Mesendoderm (in vitro differentiated cells): ENCODE data around the gene CEP162.
"Not testable (repeated sequence)": the region's sequence is repeated elsewhere in the genome, so short reads cannot be mapped to it uniquely, and the experiment has no call there.

Experiments
- DNase-seq: peaks from one replicate; pipeline ENCODE4 v3.0.0; 2013
- H2AK5ac ChIP-seq: 2 replicates; pipeline ENCODE4 v1.6.1; 2013; ENCODE audit warnings: low read length, inconsistent platforms
- H2BK120ac ChIP-seq: 2 replicates; pipeline ENCODE4 v1.6.1; 2013; ENCODE audit warnings: low read depth, mild to moderate bottlenecking, low read length, moderate library complexity, mixed read lengths
- H2BK15ac ChIP-seq: replicated peaks from 2 replicates; pipeline ENCODE4 v1.6.1; 2013; ENCODE audit warnings: low read depth, mild to moderate bottlenecking, moderate library complexity
- H2BK5ac ChIP-seq: 2 replicates; pipeline ENCODE4 v1.6.1; 2013; ENCODE audit warnings: low read length, inconsistent platforms
- H3K18ac ChIP-seq: 2 replicates; pipeline ENCODE4 v1.6.1; 2013; ENCODE audit warnings: mild to moderate bottlenecking, low read length, mixed read lengths
- H3K23ac ChIP-seq: one replicate; pipeline ENCODE4 v1.6.1; 2013; ENCODE audit warnings: low read length
- H3K27ac ChIP-seq: 2 replicates; pipeline ENCODE4 v1.5.1; 2013; ENCODE audit warnings: low read depth, mild to moderate bottlenecking, inconsistent platforms, low read length, moderate library complexity
- H3K27me3 ChIP-seq: 2 replicates; pipeline ENCODE4 v1.6.1; 2013; ENCODE audit warnings: low read length, control low read depth, mild to moderate bottlenecking, inconsistent platforms; ENCODE audit not compliant: insufficient read depth, poor library complexity
- H3K36me3 ChIP-seq: 2 replicates; pipeline ENCODE4 v1.6.1; 2013; ENCODE audit warnings: low read length, inconsistent platforms; ENCODE audit not compliant: control insufficient read depth, insufficient read depth
- H3K4ac ChIP-seq: one replicate; pipeline ENCODE4 v1.6.1; 2013; ENCODE audit warnings: low read depth, mild to moderate bottlenecking, low read length, moderate library complexity
- H3K4me1 ChIP-seq: 2 replicates; pipeline ENCODE4 v1.6.1; 2013; ENCODE audit warnings: low read depth, low read length, inconsistent platforms; ENCODE audit not compliant: control insufficient read depth
- H3K4me2 ChIP-seq: 2 replicates; pipeline ENCODE4 v1.6.1; 2013; ENCODE audit warnings: low read length
- H3K4me3 ChIP-seq: 2 replicates; pipeline ENCODE4 v1.5.1; 2013; ENCODE audit warnings: mild to moderate bottlenecking, low read length
- H3K56ac ChIP-seq: one replicate; pipeline ENCODE4 v1.6.1; 2013; ENCODE audit warnings: low read length
- H3K79me1 ChIP-seq: 2 replicates; pipeline ENCODE4 v1.6.1; 2013; ENCODE audit warnings: low read length, inconsistent platforms
- H3K79me2 ChIP-seq: 2 replicates; pipeline ENCODE4 v1.6.1; 2013; ENCODE audit warnings: mild to moderate bottlenecking, low read length; ENCODE audit not compliant: control insufficient read depth, insufficient read depth
- H3K9ac ChIP-seq: 2 replicates; pipeline ENCODE4 v1.6.1; 2013; ENCODE audit warnings: low read length, inconsistent platforms
- H4K5ac ChIP-seq: one replicate; pipeline ENCODE4 v1.6.1; 2013; ENCODE audit warnings: low read length
- H4K8ac ChIP-seq: one replicate; pipeline ENCODE4 v1.6.1; 2013; ENCODE audit warnings: low read depth, mild to moderate bottlenecking, control low read depth, low read length, moderate library complexity
- WGBS: extraction: QIAGEN DNeasy Blood & Tissue Kit; methylation state at CpG from one replicate; pipeline ENCODE4 v1.1.7; 2013; ENCODE audit warnings: low lambda C conversion rate, missing lambda C conversion rate; ENCODE audit not compliant: insufficient coverage; ENCODE audit errors: extremely low coverage; 5-methylcytosine and 5-hydroxymethylcytosine counted together

The CEP162 gene

GRCh38 chr6:84137989-84138575 lies 89.4 kb downstream of the CEP162 start:
- Histone ChIP-seq H3K79me1 (no peaks in the 10 kb centered on the region), H2BK120ac (no peak overlapping the region), H3K4me3 (no peak overlapping the region), H2BK15ac (no peak overlapping the region), H4K8ac (no peak overlapping the region), H3K4ac (no peak overlapping the region), H4K5ac (no peak overlapping the region), H3K56ac (no peak overlapping the region), H3K9ac (no peak overlapping the region), H3K27me3 (no peaks in the 10 kb centered on the region), H3K79me2 (no peaks in the 10 kb centered on the region), H2AK5ac (no peak overlapping the region), H3K27ac (no peak overlapping the region), H3K36me3 (no peaks in the 10 kb centered on the region), H2BK5ac (no peak overlapping the region), H3K18ac (no peak overlapping the region), H3K4me1 (peaks cover 3% of the 10 kb centered on the region), H3K23ac (no peak overlapping the region), H3K4me2 (no peak overlapping the region)
- no peak for DNase-seq
- no CpG with 5 or more reads among the region's 2 CpGs for WGBS

GRCh38 chr6:84137051-84137375 lies 90.4 kb downstream of the CEP162 start:
- Histone ChIP-seq H3K27ac (no peak overlapping the region), H3K79me1 (no peaks in the 10 kb centered on the region), H2BK120ac (peak overlapping the region; percentile 1), H2BK5ac (no peak overlapping the region), H3K9ac (no peak overlapping the region), H3K4me2 (no peak overlapping the region), H3K4me3 (no peak overlapping the region), H3K27me3 (no peaks in the 10 kb centered on the region), H4K5ac (no peak overlapping the region), H3K4ac (no peak overlapping the region), H2AK5ac (no peak overlapping the region), H3K56ac (no peak overlapping the region), H3K18ac (no peak overlapping the region), H3K4me1 (peaks cover 3% of the 10 kb centered on the region), H3K36me3 (no peaks in the 10 kb centered on the region), H3K23ac (no peak overlapping the region), H4K8ac (no peak overlapping the region), H3K79me2 (no peaks in the 10 kb centered on the region), H2BK15ac (no peak overlapping the region)
- DNase-seq = no peak
- WGBS = no CpG with 5 or more reads among the region's 5 CpGs

DNA sequence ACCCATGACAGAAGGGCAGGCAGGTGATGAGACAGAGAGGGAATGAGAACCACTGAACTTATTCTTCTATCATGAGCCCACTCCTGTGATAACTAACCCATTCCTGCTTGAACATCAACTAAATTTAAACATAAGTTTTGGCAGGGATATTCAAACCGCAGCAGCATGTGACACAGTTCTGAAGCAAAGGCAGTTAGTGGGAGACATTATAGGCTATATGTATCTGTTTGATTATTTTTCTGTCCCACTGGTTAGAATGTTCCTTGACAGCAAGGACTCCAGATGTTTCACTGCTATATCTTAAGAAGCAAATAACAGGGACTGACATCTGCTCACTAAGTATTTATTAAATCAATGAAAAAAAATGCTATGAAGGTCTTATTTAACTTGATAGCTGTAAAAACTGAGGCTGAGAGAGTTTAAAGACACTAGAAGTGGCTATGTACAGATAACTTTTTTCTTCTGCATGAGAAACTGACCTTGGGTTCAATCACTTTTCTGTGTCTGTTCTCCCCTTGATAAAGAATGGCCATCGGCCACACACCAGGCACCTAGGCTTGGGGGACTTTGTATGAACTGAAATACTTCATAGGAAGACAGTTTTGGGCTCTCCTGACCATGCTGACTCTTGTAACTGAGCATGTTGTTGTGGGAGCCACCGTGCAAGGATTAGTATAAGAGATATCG lies 90.9 kb downstream of the CEP162 start:
- Histone ChIP-seq H3K36me3 (no peaks in the 10 kb centered on the region), H3K23ac (no peak overlapping the region), H2BK120ac (peak overlapping the region; percentile 1), H3K4me3 (no peak overlapping the region), H3K18ac (no peak overlapping the region), H3K4ac (no peak overlapping the region), H3K4me1 (peaks cover 3% of the 10 kb centered on the region), H2BK15ac (no peak overlapping the region), H3K27me3 (no peaks in the 10 kb centered on the region), H3K56ac (no peak overlapping the region), H2AK5ac (no peak overlapping the region), H3K27ac (no peak overlapping the region), H4K5ac (no peak overlapping the region), H3K9ac (no peak overlapping the region), H4K8ac (no peak overlapping the region), H2BK5ac (no peak overlapping the region), H3K79me1 (no peaks in the 10 kb centered on the region), H3K4me2 (no peak overlapping the region), H3K79me2 (no peaks in the 10 kb centered on the region)
- no CpG with 5 or more reads among the region's 4 CpGs for whole genome bisulfite sequencing
- DNase-seq = no peak

GRCh38 chr6:84135291-84135690 lies 92.2 kb downstream of the CEP162 start:
- Histone ChIP-seq H3K4me2 (no peak overlapping the region), H3K27ac (no peak overlapping the region), H3K23ac (no peak overlapping the region), H3K9ac (no peak overlapping the region), H2BK15ac (no peak overlapping the region), H3K4ac (no peak overlapping the region), H3K4me1 (peaks cover 3% of the 10 kb centered on the region), H4K8ac (no peak overlapping the region), H3K4me3 (no peak overlapping the region), H3K79me1 (no peaks in the 10 kb centered on the region), H2BK120ac (no peak overlapping the region), H3K36me3 (no peaks in the 10 kb centered on the region), H3K18ac (no peak overlapping the region), H3K56ac (no peak overlapping the region), H2AK5ac (no peak overlapping the region), H4K5ac (no peak overlapping the region), H3K79me2 (no peaks in the 10 kb centered on the region), H3K27me3 (no peaks in the 10 kb centered on the region), H2BK5ac (no peak overlapping the region)
- no CpG with 5 or more reads among the region's 5 CpGs for WGBS
- DNase-seq = no peak

DNA sequence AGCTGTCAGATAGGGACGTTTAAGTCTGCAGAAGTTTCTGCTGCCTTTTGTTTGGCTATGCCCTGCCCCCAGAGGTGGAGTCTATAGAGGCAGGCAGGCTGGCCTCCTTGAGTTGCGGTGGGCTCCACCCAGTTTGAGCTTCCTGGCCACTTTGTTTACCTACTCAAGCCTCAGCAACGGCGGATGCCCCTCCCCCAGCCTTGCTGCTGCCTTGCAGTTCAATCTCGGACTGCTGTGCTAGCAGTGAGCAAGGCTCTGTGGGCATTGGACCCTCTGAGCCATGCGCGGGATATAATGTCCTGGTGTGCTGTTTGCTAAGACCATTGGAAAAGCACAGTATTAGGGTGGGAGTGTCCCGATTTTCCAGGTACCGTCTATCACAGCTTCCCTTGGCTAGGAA lies 94.1 kb downstream of the CEP162 start:
- H3K4me3 ChIP-seq, H2BK15ac ChIP-seq: not testable (repeated sequence)

DNA sequence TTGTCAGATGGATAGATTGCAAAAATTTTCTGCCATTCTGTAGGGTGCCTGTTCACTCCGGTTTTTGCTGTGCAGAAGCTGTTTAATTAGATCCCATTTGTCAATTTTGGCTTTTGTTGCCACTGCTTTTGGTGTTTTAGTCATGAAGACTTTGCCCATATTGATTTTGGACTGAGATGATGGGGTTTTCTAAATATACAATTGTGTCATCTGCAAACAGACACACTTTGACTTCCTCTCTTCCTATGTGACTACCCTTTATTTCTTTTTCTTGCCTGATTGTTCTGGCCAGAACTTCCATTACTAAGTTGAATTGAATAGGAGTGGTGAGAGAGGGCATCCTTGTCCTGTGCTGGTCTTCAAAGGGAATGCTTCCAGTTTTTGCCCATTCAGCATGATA lies 97.9 kb downstream of the CEP162 start:
- H3K4me3 ChIP-seq, H3K18ac ChIP-seq, H4K5ac ChIP-seq, H2AK5ac ChIP-seq, H2BK15ac ChIP-seq, DNase-seq, H2BK5ac ChIP-seq, H3K4me1 ChIP-seq, H3K56ac ChIP-seq, H3K4me2 ChIP-seq, H3K23ac ChIP-seq, H4K8ac ChIP-seq, H3K27me3 ChIP-seq, H3K4ac ChIP-seq, H3K79me1 ChIP-seq, H2BK120ac ChIP-seq, H3K9ac ChIP-seq, H3K27ac ChIP-seq, H3K36me3 ChIP-seq, H3K79me2 ChIP-seq: not testable (repeated sequence)
- WGBS = no CpG with 5 or more reads among the region's 1 CpG

More for the DNA sequence above, 94.1 kb downstream of the CEP162 start:
- H3K27me3 ChIP-seq, H3K56ac ChIP-seq, H3K9ac ChIP-seq, H4K5ac ChIP-seq, H3K23ac ChIP-seq, H2BK120ac ChIP-seq, H3K79me2 ChIP-seq, H3K79me1 ChIP-seq, H2AK5ac ChIP-seq, H3K36me3 ChIP-seq, H3K4me2 ChIP-seq, H3K4ac ChIP-seq, H2BK5ac ChIP-seq, H4K8ac ChIP-seq, H3K27ac ChIP-seq, H3K4me1 ChIP-seq, H3K18ac ChIP-seq, DNase-seq: not testable (repeated sequence)
- WGBS = no CpG with 5 or more reads among the region's 9 CpGs
